ENCODE data around the gene EXOC6. TPM values are rescaled to one million over a fixed set of nuclear protein-coding genes. Genes with fewer than 3 reads are reported as not detected.
A peak's percentile ranks its signal among the peaks of the same experiment; 100 is the strongest.

The EXOC6 gene
- total RNA-seq, 1 donor from 2014 or later = 12.2 TPM

DNA sequence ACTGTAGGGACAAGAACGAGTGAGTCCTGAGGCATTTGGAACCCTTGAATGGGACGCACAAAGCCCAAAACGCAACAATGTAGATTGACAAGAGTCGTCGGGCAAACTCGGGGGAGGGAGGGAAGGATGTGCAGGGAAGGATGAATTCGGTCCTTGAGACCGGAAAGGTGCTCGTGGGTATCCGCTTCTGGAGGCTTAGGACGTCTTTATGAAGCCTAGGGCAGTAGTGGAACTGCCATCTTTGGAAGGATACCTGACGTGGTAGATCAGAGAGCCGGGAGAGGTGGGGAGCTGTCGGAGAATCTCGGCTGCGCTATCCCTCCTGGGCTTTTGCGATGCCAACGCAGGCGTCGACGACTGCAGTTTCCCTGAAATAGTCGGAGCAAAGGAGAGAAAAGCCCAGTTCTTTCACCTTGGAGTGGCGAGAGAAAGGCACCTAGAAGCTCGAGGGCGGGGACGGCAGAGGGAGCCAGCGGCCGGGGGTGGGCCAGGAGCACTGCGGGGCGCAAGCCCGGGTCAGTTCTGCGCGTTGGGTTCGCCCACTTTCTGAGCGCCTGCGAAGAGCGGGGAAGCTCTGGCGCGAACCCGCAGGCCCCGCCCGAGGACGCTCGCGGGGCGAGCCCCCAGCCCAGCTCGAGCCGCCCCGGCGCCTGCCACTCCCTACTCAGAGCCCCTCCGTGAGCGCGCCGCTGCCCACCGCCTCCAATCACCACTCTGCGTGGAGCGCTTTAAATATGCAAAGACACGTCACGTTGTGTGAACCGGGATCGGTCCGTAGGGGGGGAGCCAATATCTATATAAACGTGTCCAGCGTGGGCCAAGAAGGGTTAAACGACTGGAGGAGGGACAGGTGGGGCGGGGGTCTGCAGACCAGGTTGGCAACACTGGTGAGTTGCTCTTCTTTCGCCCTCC lies 211.9 kb downstream of the EXOC6 start, which contains the start of gene CYP26C1:
Gene CYP26C1 (plus strand): TSS at position 824 of the 912 bp plus-strand sequence. CDS start 466 bp downstream, outside the sequence.
- intact Hi-C loops (cut with DNase I) = loop anchor here (5.0 kb wide), 1 partner anchor 53 kb away; no protein-coding TSS in a partner anchor
- Histone ChIP-seq H3K36me3 (no peaks in the 10 kb centered on the region), H3K9me3 (no peaks in the 10 kb centered on the region), H3K4me3 (peak within 1 kb of the TSS in 1 of 2 donors; percentile 59), H3K4me1 (peaks cover 13 to 16% of the 10 kb centered on the region in 2 donors), H3K27me3 (no peaks in the 10 kb centered on the region), H3K27ac (no peak within 1 kb of the TSS)
- no peak for DNase-seq (ENCODE audit: low spot score in 2 of 2)
- TF ChIP-seq, protein P1, sequence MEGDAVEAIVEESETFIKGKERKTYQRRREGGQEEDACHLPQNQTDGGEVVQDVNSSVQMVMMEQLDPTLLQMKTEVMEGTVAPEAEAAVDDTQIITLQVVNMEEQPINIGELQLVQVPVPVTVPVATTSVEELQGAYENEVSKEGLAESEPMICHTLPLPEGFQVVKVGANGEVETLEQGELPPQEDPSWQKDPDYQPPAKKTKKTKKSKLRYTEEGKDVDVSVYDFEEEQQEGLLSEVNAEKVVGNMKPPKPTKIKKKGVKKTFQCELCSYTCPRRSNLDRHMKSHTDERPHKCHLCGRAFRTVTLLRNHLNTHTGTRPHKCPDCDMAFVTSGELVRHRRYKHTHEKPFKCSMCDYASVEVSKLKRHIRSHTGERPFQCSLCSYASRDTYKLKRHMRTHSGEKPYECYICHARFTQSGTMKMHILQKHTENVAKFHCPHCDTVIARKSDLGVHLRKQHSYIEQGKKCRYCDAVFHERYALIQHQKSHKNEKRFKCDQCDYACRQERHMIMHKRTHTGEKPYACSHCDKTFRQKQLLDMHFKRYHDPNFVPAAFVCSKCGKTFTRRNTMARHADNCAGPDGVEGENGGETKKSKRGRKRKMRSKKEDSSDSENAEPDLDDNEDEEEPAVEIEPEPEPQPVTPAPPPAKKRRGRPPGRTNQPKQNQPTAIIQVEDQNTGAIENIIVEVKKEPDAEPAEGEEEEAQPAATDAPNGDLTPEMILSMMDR (IDR thresholded peaks at IDR 0.05) = no peak

DNA sequence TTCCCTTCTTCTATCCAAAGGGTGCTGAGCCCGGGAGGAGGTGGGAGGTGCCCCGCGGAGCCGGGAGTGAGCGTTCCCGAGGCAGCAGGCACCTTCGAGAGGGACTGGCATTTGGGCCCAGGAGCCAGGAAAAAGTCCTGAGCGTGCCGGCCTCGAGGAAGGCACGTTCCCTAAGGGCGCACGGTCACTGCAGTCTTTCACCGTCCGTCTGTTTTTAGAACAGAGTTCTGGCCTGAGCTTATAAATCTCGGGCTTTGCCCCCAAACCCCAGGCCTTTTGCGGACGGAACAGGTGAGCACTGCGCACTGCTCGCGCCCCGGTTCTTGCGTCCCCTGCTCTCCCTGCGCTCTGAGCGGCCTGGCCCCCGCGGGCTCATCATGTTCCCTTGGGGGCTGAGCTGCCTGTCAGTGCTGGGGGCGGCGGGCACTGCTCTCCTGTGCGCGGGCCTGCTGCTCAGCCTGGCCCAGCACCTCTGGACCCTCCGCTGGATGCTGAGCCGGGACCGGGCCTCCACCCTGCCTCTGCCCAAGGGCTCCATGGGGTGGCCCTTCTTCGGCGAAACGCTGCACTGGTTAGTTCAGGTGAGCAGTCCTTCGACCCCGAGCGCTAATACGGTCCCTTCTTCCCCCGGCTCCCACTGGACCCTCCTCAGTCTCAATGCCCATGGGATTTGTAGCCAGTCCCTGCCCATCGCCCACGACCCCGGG lies 212.7 kb downstream of the EXOC6 start:
- no peaks in the 10 kb centered on the region for H3K9me3 ChIP-seq
- H3K36me3 ChIP-seq = no peaks in the 10 kb centered on the region
- no peak overlapping the region for H3K27ac ChIP-seq
- DNase-seq (ENCODE audit: low spot score in 2 of 2) = no peak
- TF ChIP-seq, protein P1 (IDR thresholded peaks at IDR 0.05) = no peak
- H3K4me1 ChIP-seq = peaks cover 13 to 16% of the 10 kb centered on the region in 2 donors
- no peak overlapping the region for H3K4me3 ChIP-seq
- intact Hi-C loops (cut with DNase I) = loop anchor here (5.0 kb wide), 1 partner anchor 54 kb away; no protein-coding TSS in a partner anchor
- no peaks in the 10 kb centered on the region for H3K27me3 ChIP-seq

DNA sequence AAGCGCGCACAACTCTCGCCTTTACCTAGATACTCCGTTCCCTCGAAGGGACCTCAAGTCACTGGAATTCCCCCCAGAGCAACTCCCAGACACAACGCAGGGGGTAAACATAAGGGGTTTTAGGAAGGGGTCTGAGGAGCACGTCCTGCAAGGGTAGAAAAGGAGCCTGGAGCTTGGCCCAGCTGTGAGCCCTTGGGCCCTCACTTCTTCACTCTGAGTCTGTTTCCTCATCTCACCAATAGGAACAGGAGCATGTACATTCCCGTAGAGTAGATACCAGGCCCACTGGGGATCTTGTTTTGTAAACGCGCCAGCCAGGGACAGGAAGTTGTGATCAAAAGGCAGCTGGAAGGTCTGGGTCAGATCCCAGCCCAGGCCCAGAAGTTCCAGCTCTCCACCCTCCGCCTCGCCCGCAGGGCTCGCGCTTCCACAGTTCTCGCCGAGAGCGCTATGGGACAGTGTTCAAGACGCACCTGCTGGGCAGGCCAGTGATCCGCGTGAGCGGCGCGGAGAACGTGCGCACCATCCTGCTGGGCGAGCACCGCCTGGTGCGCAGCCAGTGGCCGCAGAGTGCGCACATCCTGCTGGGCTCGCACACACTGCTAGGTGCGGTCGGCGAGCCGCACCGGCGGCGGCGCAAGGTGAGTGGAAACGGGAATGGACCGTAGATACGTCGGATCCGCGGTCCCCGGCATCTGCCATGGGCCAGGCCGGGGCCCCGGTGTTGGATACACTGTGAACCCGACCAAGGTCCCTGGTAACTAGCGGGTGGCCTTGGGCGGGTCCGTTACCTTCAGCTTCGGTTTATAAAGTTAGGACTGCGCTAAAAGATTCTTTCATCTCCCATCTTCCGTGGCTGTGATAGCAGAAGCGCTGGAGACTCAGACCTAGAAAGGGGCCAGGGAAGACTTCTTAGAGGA lies 213.5 kb downstream of the EXOC6 start:
- intact Hi-C loops (cut with DNase I) = loop anchor here (5.0 kb wide), 1 partner anchor 55 kb away; no protein-coding TSS in a partner anchor
- H3K27ac ChIP-seq = no peak overlapping the region
- TF ChIP-seq, protein P1 (IDR thresholded peaks at IDR 0.05) = no peak
- peaks cover 13 to 16% of the 10 kb centered on the region in 2 donors for H3K4me1 ChIP-seq
- peak overlapping the region; percentile 40 to 59 for H3K4me3 ChIP-seq
- no peaks in the 10 kb centered on the region for H3K27me3 ChIP-seq
- H3K36me3 ChIP-seq = no peaks in the 10 kb centered on the region
- no peak for DNase-seq (ENCODE audit: low spot score in 2 of 2)
- no peaks in the 10 kb centered on the region for H3K9me3 ChIP-seq

DNA sequence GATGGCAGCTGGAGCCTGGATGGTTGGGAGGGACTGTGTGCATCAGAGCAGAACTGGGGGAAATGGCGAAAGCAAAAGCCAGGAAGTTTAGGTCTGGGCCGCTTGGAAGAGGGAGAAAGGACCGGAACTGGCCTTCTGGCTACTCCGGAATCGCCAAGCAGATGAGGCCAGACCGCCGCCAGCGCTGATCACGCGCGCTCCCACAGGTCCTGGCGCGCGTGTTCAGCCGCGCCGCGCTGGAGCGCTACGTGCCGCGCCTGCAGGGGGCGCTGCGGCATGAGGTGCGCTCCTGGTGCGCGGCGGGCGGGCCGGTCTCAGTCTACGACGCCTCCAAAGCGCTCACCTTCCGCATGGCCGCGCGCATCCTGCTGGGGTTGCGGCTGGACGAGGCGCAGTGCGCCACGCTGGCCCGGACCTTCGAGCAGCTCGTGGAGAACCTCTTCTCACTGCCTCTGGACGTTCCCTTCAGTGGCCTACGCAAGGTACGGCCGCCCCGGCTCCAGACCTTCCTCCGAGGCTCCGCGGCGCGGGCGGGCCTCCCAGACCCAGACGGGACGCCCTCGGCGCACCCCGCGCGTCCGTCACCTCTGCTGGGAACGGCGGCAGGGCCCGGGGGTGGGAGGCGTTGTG lies 214.3 kb downstream of the EXOC6 start:
- TF ChIP-seq, protein P1 (IDR thresholded peaks at IDR 0.05) = peak in 1 of 3 experiments; percentile 48
- Histone ChIP-seq H3K4me3 (peak overlapping the region; percentile 40 to 59), H3K4me1 (peaks cover 13 to 16% of the 10 kb centered on the region in 2 donors), H3K9me3 (no peaks in the 10 kb centered on the region), H3K36me3 (no peaks in the 10 kb centered on the region), H3K27ac (no peak overlapping the region), H3K27me3 (no peaks in the 10 kb centered on the region)
- DNase-seq (ENCODE audit: low spot score in 2 of 2) = no peak
- intact Hi-C loops (cut with DNase I) = loop anchor here (5.0 kb wide), 1 partner anchor 55 kb away; no protein-coding TSS in a partner anchor
